ENCODE data around the gene GPC6. TPM values are rescaled to one million over a fixed set of nuclear protein-coding genes. Genes with fewer than 3 reads are reported as not detected.

GPC6 gene
- total RNA-seq, 1 experiment from 2014 or later, result 0.22 TPM

- H2AFZ ChIP-seq (ENCODE audit: low read depth, low read length, poor library complexity, severe bottlenecking), result no peak overlapping the region
- no peak overlapping the region for H3K9ac ChIP-seq (ENCODE audit: low read length)
- H3K4me3 ChIP-seq (replicated peaks in 1 of 2; ENCODE audit: low read depth in 1 of 2, low read length in 2 of 2), result no peak overlapping the region
- ATAC-seq (no peak), DNase-seq (ENCODE audit: low read depth, low spot score) (no peak)
- no TSS peak for BruUV-seq (replicated peaks)
- CTCF ChIA-PET, result no interaction called here
- peaks cover 3 to 16% of the 10 kb centered on the region in 2 experiments; a peak in 2 of 4 replicates for H3K9me3 ChIP-seq (ENCODE audit: control insufficient read depth in 1 of 2, insufficient read depth in 1 of 2, low read depth in 1 of 2, low read length in 2 of 2)
- TF ChIP-seq EZH2phosphoT487 (IDR thresholded peaks at IDR 0.05; ENCODE audit: borderline replicate concordance), result no peak
- TF ChIP-seq REST (IDR thresholded peaks at IDR 0.05; ENCODE audit: low read depth), result no peak
- TF ChIP-seq MAX (IDR thresholded peaks at IDR 0.05), result no peak
- no peak for TF ChIP-seq ZBTB33 (IDR thresholded peaks at IDR 0.05; ENCODE audit: extremely low read depth, insufficient replicate concordance, low read length)
- TF ChIP-seq ELF1 (IDR thresholded peaks at IDR 0.05; ENCODE audit: borderline replicate concordance, low read depth), result no peak
- TF ChIP-seq SIN3A (IDR thresholded peaks at IDR 0.05; ENCODE audit: low read depth), result no peak
- no peak for TF ChIP-seq ZFX (IDR thresholded peaks at IDR 0.05)
- TF ChIP-seq POLR2AphosphoS5 (IDR thresholded peaks at IDR 0.05; ENCODE audit: low read depth, low read length), result no peak
- TF ChIP-seq CTCF (IDR thresholded peaks at IDR 0.05 in 2 of 3, conservative IDR thresholded peaks at IDR 0.05 in 1 of 3; ENCODE audit: borderline replicate concordance in 1 of 3, insufficient read depth in 1 of 3, low read depth in 2 of 3, low read length in 2 of 3), result no peak
- no peak for TF ChIP-seq YY1 (IDR thresholded peaks at IDR 0.05; ENCODE audit: extremely low read depth, insufficient replicate concordance, low read depth, low read length)
- no peak for TF ChIP-seq EZH2 (IDR thresholded peaks at IDR 0.05)
- no peak for TF ChIP-seq SP1 (IDR thresholded peaks at IDR 0.05; ENCODE audit: low read depth)
- no peak for TF ChIP-seq ATF3 (IDR thresholded peaks at IDR 0.05)
- TF ChIP-seq RAD21 (IDR thresholded peaks at IDR 0.05; ENCODE audit: low read depth), result no peak
- TF ChIP-seq TCF7L2 (IDR thresholded peaks at IDR 0.05; ENCODE audit: borderline replicate concordance, extremely low read depth, insufficient read depth, insufficient read length), result no peak
- no peak for TF ChIP-seq SRF (IDR thresholded peaks at IDR 0.05; ENCODE audit: low read depth)
- no peak for TF ChIP-seq JUND (IDR thresholded peaks at IDR 0.05)
- no peak for TF ChIP-seq FOSL1 (IDR thresholded peaks at IDR 0.05; ENCODE audit: low read depth)
- no peak for TF ChIP-seq POLR2A (IDR thresholded peaks at IDR 0.05; ENCODE audit: borderline replicate concordance, extremely low read depth, insufficient read depth, insufficient read length)
- POLR2A ChIA-PET, result no interaction called here
- H3K27ac ChIP-seq (ENCODE audit: low read depth, low read length), result no peak overlapping the region
- no peaks in the 10 kb centered on the region for H3K36me3 ChIP-seq (ENCODE audit: control insufficient read depth in 1 of 2, insufficient read depth in 2 of 2, low read length in 2 of 2)
- no peaks in the 10 kb centered on the region for H3K27me3 ChIP-seq (ENCODE audit: insufficient read depth, low read length)
- H3K9me2 ChIP-seq (ENCODE audit: insufficient read depth), result no peaks in the 10 kb centered on the region
- no peak overlapping the region for H3K4me2 ChIP-seq (ENCODE audit: low read length)
- RAD21 ChIA-PET (ENCODE audit: low non-redundant PET in 1 of 2, low total read pairs in 2 of 2, uncharacterized antibody in 2 of 2, unreplicated experiment in 2 of 2), result no interaction called here
- no peaks in the 10 kb centered on the region for H3K4me1 ChIP-seq (ENCODE audit: control insufficient read depth in 1 of 2, insufficient read depth in 2 of 2, low read length in 2 of 2)
- no peaks in the 10 kb centered on the region for H4K20me1 ChIP-seq (ENCODE audit: insufficient read depth)
- no peaks in the 10 kb centered on the region for H3K79me2 ChIP-seq (ENCODE audit: insufficient read depth, low read length)
- intact Hi-C loops (cut with micrococcal nuclease), result no loop called here
These were observed 41.9 kb downstream of the GPC6 start for GRCh38 chr13:93268327-93269028.
